ENCODE measurements around the gene PPP2R5A. TPM values are rescaled to one million over a fixed set of nuclear protein-coding genes. Genes with fewer than 3 reads are reported as not detected.
"Not testable (repeated sequence)": the region's sequence is repeated elsewhere in the genome, so short reads cannot be mapped to it uniquely, and the experiment has no call there.

Gene PPP2R5A
- total RNA-seq, 1 donor from 2014 or later: 37.1 TPM

- DNase-seq (ENCODE audit: low read depth in 2 of 2): no peak
These were observed 70.2 kb downstream of the PPP2R5A start for GRCh38 chr1:212355230-212355969.

- no peak for DNase-seq (ENCODE audit: low read depth in 2 of 2)
These were observed 74.7 kb downstream of the PPP2R5A start for GRCh38 chr1:212359794-212360479.

- no peak for DNase-seq (ENCODE audit: low read depth in 2 of 2)
These were observed 79.8 kb downstream of the PPP2R5A start for GRCh38 chr1:212364985-212365384.

- peak in 1 of 2 donors; percentile 23 for DNase-seq (ENCODE audit: low read depth in 2 of 2)
These were observed 81.7 kb downstream of the PPP2R5A start for GRCh38 chr1:212366901-212367300.

GRCh38 chr1:212367474-212368072, 82.4 kb downstream of the PPP2R5A start:
- no peak for DNase-seq (ENCODE audit: low read depth in 2 of 2)

GRCh38 chr1:212368073-212368484, 82.9 kb downstream of the PPP2R5A start:
- DNase-seq (ENCODE audit: low read depth in 2 of 2): peak; percentile 82 to 85

GRCh38 chr1:212375986-212376385, 90.8 kb downstream of the PPP2R5A start:
- DNase-seq (ENCODE audit: low read depth in 2 of 2): no peak

GRCh38 chr1:212377644-212378043, 92.4 kb downstream of the PPP2R5A start:
- DNase-seq (ENCODE audit: low read depth in 2 of 2): no peak

GRCh38 chr1:212379366-212379765, 94.2 kb downstream of the PPP2R5A start:
- DNase-seq (ENCODE audit: low read depth in 2 of 2): no peak

GRCh38 chr1:212381397-212382035, 96.3 kb downstream of the PPP2R5A start:
- DNase-seq (ENCODE audit: low read depth in 2 of 2): no peak

- DNase-seq (ENCODE audit: low read depth in 2 of 2): no peak
These were observed 100.8 kb downstream of the PPP2R5A start for GRCh38 chr1:212386029-212386428.

- no peak for DNase-seq (ENCODE audit: low read depth in 2 of 2)
These were observed 103.9 kb downstream of the PPP2R5A start for GRCh38 chr1:212388985-212389716.

- DNase-seq (ENCODE audit: low read depth in 2 of 2): not testable (repeated sequence)
These were observed 110.6 kb downstream of the PPP2R5A start for GRCh38 chr1:212395678-212396437.

GRCh38 chr1:212396638-212397037, 111.4 kb downstream of the PPP2R5A start:
- DNase-seq (ENCODE audit: low read depth in 2 of 2): no peak

GRCh38 chr1:212397171-212397570, 112.0 kb downstream of the PPP2R5A start:
- no peak for DNase-seq (ENCODE audit: low read depth in 2 of 2)

GRCh38 chr1:212401042-212401441, 115.8 kb downstream of the PPP2R5A start:
- no peak for DNase-seq (ENCODE audit: low read depth in 2 of 2)

GRCh38 chr1:212401838-212402582, 116.8 kb downstream of the PPP2R5A start:
- peak; percentile 12 to 66 for DNase-seq (ENCODE audit: low read depth in 2 of 2)

GRCh38 chr1:212402666-212403321, 117.6 kb downstream of the PPP2R5A start:
- DNase-seq (ENCODE audit: low read depth in 2 of 2): no peak

- no peak for DNase-seq (ENCODE audit: low read depth in 2 of 2)
These were observed 125.1 kb downstream of the PPP2R5A start for GRCh38 chr1:212410231-212410820.
